Activated CD4-positive, alpha-beta T cell treated with anti-CD3 and anti-CD28 coated beads, Interleukin-2, amount 50 U/mL, for 4 hours (primary cell): ENCODE data around the gene TMEM273.

Experiments
- DNase-seq, 2 experiments: peaks; one replicate each; pipeline ENCODE4 v3.0.0-alpha.2; 2020

TMEM273 gene

GRCh38 chr10:49187950-49188761 is at the start of gene TMEM273:
TSS of gene TMEM273 (minus strand) at chr10:49188391. CDS start at chr10:49188336, 55 bp downstream.
- no peak for DNase-seq

- no peak for DNase-seq
Measured at GRCh38 chr10:49237985-49238384, 49.8 kb upstream of the TMEM273 start.

GRCh38 chr10:49235392-49235791 is 47.2 kb upstream of the TMEM273 start:
- no peak for DNase-seq

- DNase-seq = no peak
Measured at GRCh38 chr10:49231086-49231820, 43.1 kb upstream of the TMEM273 start.

- no peak for DNase-seq
Measured at GRCh38 chr10:49230004-49230403, 41.8 kb upstream of the TMEM273 start.

- DNase-seq = no peak
Measured at GRCh38 chr10:49228677-49229076, 40.5 kb upstream of the TMEM273 start.

- no peak for DNase-seq
Measured at GRCh38 chr10:49227406-49227805, 39.2 kb upstream of the TMEM273 start.

GRCh38 chr10:49226594-49226993 is 38.4 kb upstream of the TMEM273 start:
- no peak for DNase-seq

GRCh38 chr10:49225218-49225876 is 37.2 kb upstream of the TMEM273 start:
- no peak for DNase-seq

- DNase-seq = no peak
Measured at GRCh38 chr10:49223205-49223604, 35.0 kb upstream of the TMEM273 start.

- DNase-seq = no peak
Measured at GRCh38 chr10:49222170-49222569, 34.0 kb upstream of the TMEM273 start.

GRCh38 chr10:49220679-49221078 is 32.5 kb upstream of the TMEM273 start:
- DNase-seq = no peak

GRCh38 chr10:49220031-49220430 is 31.8 kb upstream of the TMEM273 start:
- no peak for DNase-seq

GRCh38 chr10:49219248-49219647 is 31.1 kb upstream of the TMEM273 start:
- no peak for DNase-seq

- DNase-seq = no peak
Measured at GRCh38 chr10:49218480-49218879, 30.3 kb upstream of the TMEM273 start.

- DNase-seq = no peak
Measured at GRCh38 chr10:49217645-49218044, 29.5 kb upstream of the TMEM273 start.

GRCh38 chr10:49213211-49213610 is 25.0 kb upstream of the TMEM273 start:
- no peak for DNase-seq

GRCh38 chr10:49212783-49213182 is 24.6 kb upstream of the TMEM273 start:
- no peak for DNase-seq

GRCh38 chr10:49212076-49212475 is 23.9 kb upstream of the TMEM273 start:
- DNase-seq = no peak

- no peak for DNase-seq
Measured at GRCh38 chr10:49208996-49209395, 20.8 kb upstream of the TMEM273 start.

- DNase-seq = no peak
Measured at GRCh38 chr10:49207936-49208487, 19.8 kb upstream of the TMEM273 start.

- no peak for DNase-seq
Measured at GRCh38 chr10:49207113-49207512, 18.9 kb upstream of the TMEM273 start.

- no peak for DNase-seq
Measured at GRCh38 chr10:49205206-49205605, 17.0 kb upstream of the TMEM273 start.
